Esophagus (tissue), 2 donors: ENCODE data around the gene FBN3. TPM values are rescaled to one million over a fixed set of nuclear protein-coding genes. Genes with fewer than 3 reads are reported as not detected.

Source experiments
- H3K27ac ChIP-seq, 2 donors: one replicate each; pipeline ENCODE4 v1.5.1; 2013; ENCODE audit warnings: low read depth in 2 of 2, mild to moderate bottlenecking in 2 of 2, inconsistent platforms in 1 of 2, low read length in 1 of 2, moderate library complexity in 1 of 2
- H3K27me3 ChIP-seq, 2 donors: one replicate each; pipeline ENCODE4 v1.6.1; 2013; ENCODE audit warnings: low read length in 2 of 2, control low read depth in 1 of 2, mild to moderate bottlenecking in 1 of 2; ENCODE audit not compliant: insufficient read depth in 2 of 2, control insufficient read depth in 1 of 2
- H3K36me3 ChIP-seq, 2 donors: one replicate each; pipeline ENCODE4 v1.6.1; 2013; ENCODE audit warnings: low read length in 1 of 2; ENCODE audit not compliant: control insufficient read depth in 2 of 2, insufficient read depth in 2 of 2
- H3K4me1 ChIP-seq, 2 donors: one replicate each; pipeline ENCODE4 v1.6.1; 2013; ENCODE audit warnings: low read length in 1 of 2; ENCODE audit not compliant: control insufficient read depth in 2 of 2, insufficient read depth in 2 of 2
- H3K4me3 ChIP-seq, 2 donors: one replicate each; pipeline ENCODE4 v1.5.1; 2013; ENCODE audit warnings: low read length in 2 of 2, mild to moderate bottlenecking in 2 of 2, low read depth in 1 of 2, moderate library complexity in 1 of 2
- H3K9me3 ChIP-seq, 2 donors: one replicate each; pipeline ENCODE4 v1.6.1; 2013; ENCODE audit warnings: mild to moderate bottlenecking in 2 of 2, low read depth in 1 of 2, low read length in 1 of 2, moderate library complexity in 1 of 2; ENCODE audit not compliant: control insufficient read depth in 2 of 2, insufficient read depth in 1 of 2
- WGBS, 2 donors: extraction: QIAGEN DNeasy Blood & Tissue Kit; methylation state at CpG; one replicate each; pipeline ENCODE4 v1.1.7; 2013; 5-methylcytosine and 5-hydroxymethylcytosine counted together
- polyA plus RNA-seq, 2 donors: library from polyadenylated mRNA; stranded (reverse); fragments of 200-250 nt; gene quantifications; one replicate each; pipeline ENCODE4 v1.2.3, GENCODE V29; 2013
- donor health status: healthy with polysubstance abuse.
- donor health status: Bipolar disorder and iron deficiency.

Gene FBN3
- polyA plus RNA-seq, 2 donors = under 0.01 to 0.02 TPM

GRCh38 chr19:8071912-8072311 is 77.5 kb downstream of the FBN3 start:
- Histone ChIP-seq H3K36me3 (no peaks in the 10 kb centered on the region), H3K27me3 (no peaks in the 10 kb centered on the region), H3K27ac (no peak overlapping the region), H3K4me3 (no peak overlapping the region), H3K4me1 (peaks cover 0 to 3% of the 10 kb centered on the region in 2 donors), H3K9me3 (peaks cover 0 to 18% of the 10 kb centered on the region in 2 donors)
- 89 to 91% methylated on average over 15 of the region's 15 CpGs for WGBS, 2 donors

GRCh38 chr19:8069096-8069973 is 80.1 kb downstream of the FBN3 start:
- no peak overlapping the region for H3K4me3 ChIP-seq
- peaks cover 0 to 3% of the 10 kb centered on the region in 2 donors for H3K4me1 ChIP-seq
- H3K27ac ChIP-seq = no peak overlapping the region
- H3K27me3 ChIP-seq = no peaks in the 10 kb centered on the region
- peaks cover 0 to 15% of the 10 kb centered on the region in 2 donors for H3K9me3 ChIP-seq
- 79 to 81% methylated on average over 13 of the region's 13 CpGs for WGBS, 2 donors
- H3K36me3 ChIP-seq = no peaks in the 10 kb centered on the region

DNA sequence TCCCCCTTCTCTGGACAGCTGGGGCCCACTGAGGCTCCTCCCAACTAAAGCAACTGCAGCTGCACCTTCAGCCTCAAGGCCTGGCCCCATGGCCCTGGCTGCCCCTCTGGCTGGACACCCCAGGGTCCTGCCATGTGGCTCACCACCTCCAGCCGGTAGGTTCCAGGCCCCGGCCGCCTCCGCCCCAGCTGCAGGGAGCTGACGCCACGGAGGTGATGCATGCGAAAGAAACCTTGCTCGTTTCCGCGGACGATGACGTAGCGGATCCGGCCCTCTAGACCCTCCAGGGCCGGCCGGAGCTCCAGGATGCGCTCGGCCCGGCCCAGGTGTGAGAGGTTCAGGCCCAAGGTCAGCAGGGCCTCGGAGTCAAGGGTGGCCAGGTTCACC is 83.5 kb downstream of the FBN3 start:
- Histone ChIP-seq H3K27ac (no peak overlapping the region), H3K36me3 (no peaks in the 10 kb centered on the region), H3K4me1 (no peaks in the 10 kb centered on the region), H3K4me3 (no peak overlapping the region), H3K9me3 (peaks cover 0 to 11% of the 10 kb centered on the region in 2 donors), H3K27me3 (no peaks in the 10 kb centered on the region)
- 86 to 94% methylated on average over 19 to 20 of the region's 20 CpGs for WGBS, 2 donors

- peaks cover 0 to 11% of the 10 kb centered on the region in 2 donors for H3K9me3 ChIP-seq
- no peak overlapping the region for H3K4me3 ChIP-seq
- no peaks in the 10 kb centered on the region for H3K36me3 ChIP-seq
- WGBS, 2 donors = 76 to 84% methylated on average over 24 of the region's 24 CpGs
- no peak overlapping the region for H3K27ac ChIP-seq
- H3K4me1 ChIP-seq = no peaks in the 10 kb centered on the region
- H3K27me3 ChIP-seq = no peaks in the 10 kb centered on the region
Observed at GRCh38 chr19:8064911-8065874, 84.2 kb downstream of the FBN3 start.

DNA sequence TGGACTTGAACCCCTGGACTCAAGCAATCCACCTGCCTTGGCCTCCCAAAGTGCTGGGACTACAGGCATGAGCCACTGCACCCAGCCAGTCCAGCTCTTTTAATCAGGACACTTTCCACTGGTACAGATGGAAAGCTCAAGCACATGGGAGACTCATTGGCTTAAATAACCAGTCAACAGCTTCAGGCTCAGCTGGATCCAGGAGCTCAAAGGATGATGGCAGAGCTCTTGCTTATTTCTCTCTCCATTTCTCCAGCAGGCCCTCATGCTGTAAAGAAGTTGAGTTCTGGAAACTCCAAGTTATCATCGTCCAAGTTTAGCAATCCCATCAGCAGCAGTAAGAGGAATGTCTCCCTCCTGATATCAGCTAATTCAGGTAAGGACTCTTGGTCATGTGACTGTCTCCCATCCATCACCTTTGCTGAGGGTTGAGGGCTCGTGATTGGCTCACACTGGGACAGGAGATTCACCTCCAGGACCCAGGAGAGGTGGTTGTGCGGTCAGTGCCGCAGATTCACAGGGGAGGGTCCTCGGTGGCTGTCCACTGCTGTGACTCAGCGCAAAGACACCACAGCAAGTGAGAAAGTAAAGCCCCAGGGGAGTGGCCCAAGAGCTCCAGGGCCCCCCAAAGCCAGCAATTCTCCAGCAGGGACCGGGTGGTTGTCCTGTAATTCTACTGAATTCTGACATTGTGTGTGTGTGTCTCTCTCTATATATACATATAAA is 91.7 kb downstream of the FBN3 start:
- H3K27ac ChIP-seq = no peak overlapping the region
- 75 to 82% methylated on average over 7 of the region's 7 CpGs for WGBS, 2 donors
- H3K27me3 ChIP-seq = no peaks in the 10 kb centered on the region
- no peaks in the 10 kb centered on the region for H3K4me1 ChIP-seq
- no peaks in the 10 kb centered on the region for H3K9me3 ChIP-seq
- H3K36me3 ChIP-seq = no peaks in the 10 kb centered on the region
- H3K4me3 ChIP-seq = no peak overlapping the region

DNA sequence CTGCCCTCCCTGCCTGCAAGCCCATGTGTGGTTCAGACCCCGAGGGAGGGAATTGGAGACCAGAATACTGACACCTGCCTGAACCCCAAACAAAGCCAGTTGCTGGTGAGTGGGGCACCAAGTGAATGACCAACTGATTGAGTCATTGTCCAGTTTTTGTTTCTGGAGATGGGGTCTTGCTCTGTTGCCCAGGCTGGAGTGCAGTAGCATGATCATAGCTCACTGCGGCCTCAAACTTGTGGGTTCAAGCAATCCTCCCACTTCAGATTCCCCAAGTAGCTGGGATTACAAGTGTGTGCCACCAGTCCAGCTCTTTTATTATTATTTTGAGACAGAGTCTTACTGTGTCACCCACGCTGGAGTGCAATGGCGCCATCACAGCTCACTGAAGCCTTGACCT is 92.9 kb downstream of the FBN3 start:
- no peaks in the 10 kb centered on the region for H3K9me3 ChIP-seq
- no peak overlapping the region for H3K27ac ChIP-seq
- H3K36me3 ChIP-seq = no peaks in the 10 kb centered on the region
- H3K27me3 ChIP-seq = no peaks in the 10 kb centered on the region
- 88 to 91% methylated on average over 4 of the region's 4 CpGs for WGBS, 2 donors
- H3K4me1 ChIP-seq = no peaks in the 10 kb centered on the region
- no peak overlapping the region for H3K4me3 ChIP-seq

DNA sequence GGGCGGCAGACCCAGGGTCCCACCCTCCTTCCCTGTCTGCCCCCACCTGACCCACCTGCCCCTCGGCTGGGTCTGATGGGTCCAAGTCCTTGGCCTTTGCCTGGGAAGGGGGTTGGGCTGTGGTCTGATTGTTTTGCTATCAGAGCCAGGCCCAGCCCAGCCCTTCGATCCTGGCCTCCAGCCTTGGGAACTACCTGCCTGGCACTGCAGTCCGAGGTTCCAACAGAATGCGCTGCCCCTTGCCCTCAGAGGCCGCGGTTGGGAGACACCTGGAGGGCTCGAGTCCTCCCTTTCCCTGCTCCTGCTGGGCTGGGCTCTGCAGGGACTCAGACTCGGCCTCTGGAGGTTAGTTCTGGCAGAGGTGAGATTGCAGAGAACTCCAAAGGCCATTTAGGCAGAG is 95.2 kb downstream of the FBN3 start:
- H3K4me1 ChIP-seq = peaks cover 0 to 7% of the 10 kb centered on the region in 2 donors
- 54 to 56% methylated on average over 9 of the region's 9 CpGs for whole genome bisulfite sequencing, 2 donors

DNA sequence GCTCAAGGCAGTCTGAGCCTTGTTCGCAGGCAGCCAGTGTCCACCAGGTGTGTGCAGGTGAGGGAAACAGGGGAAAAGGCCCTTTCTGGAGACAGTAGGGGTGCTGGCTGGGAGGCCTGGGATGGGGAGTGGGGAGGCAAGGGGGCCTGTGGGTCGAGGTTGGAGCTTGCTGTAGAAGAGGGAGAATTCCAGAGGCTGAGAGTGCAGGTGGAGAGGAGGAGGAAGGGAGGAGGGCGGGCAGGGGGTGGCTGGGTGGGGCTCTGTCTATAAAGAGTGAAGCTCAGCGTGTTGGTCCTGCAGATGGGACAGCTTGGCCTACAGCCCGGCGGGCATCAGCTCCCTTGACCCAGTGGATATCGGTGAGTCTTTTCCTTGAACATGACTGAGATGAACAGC is 96.9 kb downstream of the FBN3 start, which contains the start of gene CCL25:
Gene CCL25 (plus strand): TSS at position 297 of the 396 bp plus-strand sequence. CDS start 290 bp downstream, outside the sequence.
- WGBS, 2 donors = 70 to 76% methylated on average over 7 of the region's 7 CpGs
- Histone ChIP-seq H3K27ac (no peak within 1 kb of the TSS), H3K27me3 (no peaks in the 10 kb centered on the region), H3K4me3 (no peak within 1 kb of the TSS), H3K9me3 (peaks cover 0 to 7% of the 10 kb centered on the region in 2 donors), H3K36me3 (no peaks in the 10 kb centered on the region), H3K4me1 (peaks cover 0 to 7% of the 10 kb centered on the region in 2 donors)

More for the DNA sequence above, 95.2 kb downstream of the FBN3 start:
- H3K9me3 ChIP-seq = peaks cover 0 to 7% of the 10 kb centered on the region in 2 donors
- no peaks in the 10 kb centered on the region for H3K27me3 ChIP-seq
- no peaks in the 10 kb centered on the region for H3K36me3 ChIP-seq
- H3K4me3 ChIP-seq = no peak overlapping the region
- H3K27ac ChIP-seq = no peak overlapping the region
